H1 (cell line): ENCODE measurements around the gene SHLD1. TPM values are rescaled to one million over a fixed set of nuclear protein-coding genes. Genes with fewer than 3 reads are reported as not detected.

Experiments
- CTCF ChIA-PET: fragments of 300-600 bp; sonication (Branson Sonifier 250); formaldehyde crosslinking; loops from one replicate; lab custom pipeline; 2021; ENCODE audit not compliant: partially characterized antibody; lab: Charles Lee
- POLR2A ChIA-PET: fragments of 300-600 bp; sonication (Branson Sonifier 250); formaldehyde crosslinking; loops from one replicate; lab custom pipeline; 2021; ENCODE audit warnings: inconsistent platforms; ENCODE audit not compliant: partially characterized antibody; lab: Charles Lee
- DNase-seq, 2 experiments: peaks; one replicate each; pipeline versions ENCODE4 v3.0.0 to v3.0.0-alpha.2; 2010 to 2022; ENCODE audit warnings: low spot score in 2 of 2, low read depth in 1 of 2, mixed read lengths in 1 of 2
- FAIRE-seq: peaks from 2 replicates; lab custom pipeline; 2011; peaks lifted over from hg19 to GRCh38; lab: Jason Lieb, UNC
- H2AFZ ChIP-seq: 2 replicates; pipeline ENCODE4 v1.8.1; 2012; ENCODE audit warnings: low read length, inconsistent platforms
- H2AK5ac ChIP-seq: 2 replicates; pipeline ENCODE4 v1.6.1; 2013; ENCODE audit warnings: low read depth, low read length
- H2BK120ac ChIP-seq: replicated peaks from 2 replicates; pipeline ENCODE3; 2013; ENCODE audit warnings: low read depth, low read length, inconsistent platforms
- H2BK12ac ChIP-seq: 2 replicates; pipeline ENCODE4 v1.6.1; 2013; ENCODE audit warnings: low read depth, low read length
- H2BK15ac ChIP-seq: 2 replicates; pipeline ENCODE4 v1.6.1; 2013; ENCODE audit warnings: low read length
- H2BK20ac ChIP-seq: 2 replicates; pipeline ENCODE4 v1.6.1; 2013; ENCODE audit warnings: low read length
- H2BK5ac ChIP-seq: 2 replicates; pipeline ENCODE4 v1.6.1; 2013; ENCODE audit warnings: low read depth, low read length
- H3K14ac ChIP-seq: 2 replicates; pipeline ENCODE4 v1.6.1; 2013; ENCODE audit warnings: inconsistent platforms; ENCODE audit not compliant: insufficient read length
- H3K18ac ChIP-seq: 2 replicates; pipeline ENCODE4 v1.6.1; 2013; ENCODE audit warnings: low read length; ENCODE audit errors: extremely low read depth
- H3K23ac ChIP-seq: 2 replicates; pipeline ENCODE4 v1.6.1; 2013; ENCODE audit warnings: inconsistent platforms; ENCODE audit not compliant: insufficient read length
- H3K23me2 ChIP-seq: 2 replicates; pipeline ENCODE4 v1.6.1; 2013; ENCODE audit warnings: low read depth, low read length
- H3K27ac ChIP-seq: 2 replicates; pipeline ENCODE4 v1.6.1; 2011; ENCODE audit warnings: low read depth, low read length, inconsistent platforms
- H3K27me3 ChIP-seq, 4 experiments: replicated peaks in 1 of 4; 1 replicate in 1 of 4; 2 replicates in 3 of 4; pipeline versions ENCODE4 v1.6.1 to v1.8.1; 2011 to 2013; ENCODE audit warnings: low read length in 3 of 4, mild to moderate bottlenecking in 3 of 4, inconsistent platforms in 2 of 4, mixed read lengths in 2 of 4, moderate library complexity in 1 of 4; ENCODE audit not compliant: control insufficient read depth in 3 of 4, insufficient read depth in 3 of 4; ENCODE audit errors: extremely low read depth in 1 of 4
- H3K36me3 ChIP-seq, 4 experiments: 2 replicates each; pipeline versions ENCODE4 v1.6.1 to v1.8.1; 2011 to 2013; ENCODE audit warnings: mild to moderate bottlenecking in 4 of 4, low read length in 3 of 4, moderate library complexity in 2 of 4, control low read depth in 1 of 4, inconsistent platforms in 1 of 4; ENCODE audit not compliant: insufficient read depth in 4 of 4, control insufficient read depth in 2 of 4
- H3K4ac ChIP-seq: replicated peaks from 2 replicates; pipeline ENCODE3; 2013; ENCODE audit warnings: low read length, low read depth, mixed read lengths, inconsistent platforms; ENCODE audit not compliant: insufficient read length
- H3K4me1 ChIP-seq, 4 experiments: replicated peaks in 1 of 4; 1 replicate in 1 of 4; 2 replicates in 3 of 4; pipeline versions ENCODE4 v1.6.1 to v1.8.1; 2011 to 2013; ENCODE audit warnings: low read length in 3 of 4, inconsistent platforms in 2 of 4, mixed read lengths in 1 of 4; ENCODE audit not compliant: insufficient read depth in 4 of 4, control insufficient read depth in 3 of 4
- H3K4me2 ChIP-seq, 2 experiments: 2 replicates each; pipeline versions ENCODE4 v1.6.1 to v1.8.1; 2011 to 2013; ENCODE audit warnings: low read depth in 2 of 2, low read length in 2 of 2, control low read depth in 1 of 2, inconsistent platforms in 1 of 2, mild to moderate bottlenecking in 1 of 2; ENCODE audit not compliant: insufficient read depth in 1 of 2
- H3K4me3 ChIP-seq, 4 experiments: fragments of 200-600, 300-600 bp in 1 of 4; sonication (generic), shearing (Covaris generic), sonication (Bioruptor Twin) in 1 of 4; 2 replicates each; pipeline versions ENCODE4 v1.5.1 to v1.8.1; 2011 to 2016; ENCODE audit warnings: low read length in 4 of 4, low read depth in 3 of 4, control low read depth in 2 of 4, inconsistent platforms in 2 of 4, mild to moderate bottlenecking in 2 of 4, mixed read lengths in 1 of 4, moderate library complexity in 1 of 4; ENCODE audit not compliant: insufficient read depth in 2 of 4; ENCODE audit errors: extremely low read depth in 1 of 4
- H3K56ac ChIP-seq: replicated peaks from 2 replicates; pipeline ENCODE3; 2013; ENCODE audit warnings: low read depth, mild to moderate bottlenecking, mixed read lengths, low read length, inconsistent platforms; ENCODE audit not compliant: insufficient read length
- H3K79me1 ChIP-seq: 2 replicates; pipeline ENCODE4 v1.6.1; 2013; ENCODE audit warnings: low read depth, low read length, control low read depth
- H3K79me2 ChIP-seq, 2 experiments: 2 replicates each; pipeline versions ENCODE4 v1.6.1 to v1.8.1; 2012 to 2013; ENCODE audit warnings: low read length in 2 of 2, mild to moderate bottlenecking in 2 of 2, inconsistent platforms in 1 of 2; ENCODE audit not compliant: insufficient read depth in 2 of 2, control insufficient read depth in 1 of 2
- H3K9ac ChIP-seq, 4 experiments: replicated peaks in 1 of 4; 1 replicate in 1 of 4; 2 replicates in 3 of 4; pipeline versions ENCODE4 v1.6.1 to v1.8.1; 2011 to 2013; ENCODE audit warnings: low read depth in 3 of 4, low read length in 3 of 4, control low read depth in 2 of 4, mild to moderate bottlenecking in 2 of 4, moderate library complexity in 2 of 4, inconsistent platforms in 1 of 4; ENCODE audit errors: extremely low read depth in 1 of 4
- H3K9me3 ChIP-seq, 2 experiments: 2 replicates each; pipeline versions ENCODE4 v1.6.1 to v1.8.1; 2012 to 2013; ENCODE audit warnings: mild to moderate bottlenecking in 2 of 2, moderate library complexity in 2 of 2, control low read depth in 1 of 2, inconsistent platforms in 1 of 2, low read depth in 1 of 2, low read length in 1 of 2, mixed read lengths in 1 of 2; ENCODE audit not compliant: insufficient read depth in 2 of 2
- H4K20me1 ChIP-seq, 2 experiments: replicated peaks in 1 of 2; 2 replicates each; pipeline versions ENCODE3 to v1.8.1; 2011 to 2013; ENCODE audit warnings: inconsistent platforms in 2 of 2, low read length in 2 of 2, mild to moderate bottlenecking in 1 of 2; ENCODE audit not compliant: insufficient read depth in 2 of 2, control insufficient read depth in 1 of 2
- H4K5ac ChIP-seq: 2 replicates; pipeline ENCODE4 v1.6.1; 2013; ENCODE audit warnings: low read length, low read depth, mixed read lengths, inconsistent platforms; ENCODE audit not compliant: insufficient read length
- H4K8ac ChIP-seq: 2 replicates; pipeline ENCODE4 v1.8.0; 2013; ENCODE audit warnings: mild to moderate bottlenecking, moderate library complexity, low read length, inconsistent platforms; ENCODE audit not compliant: insufficient read depth; ENCODE audit errors: extremely low read depth
- H4K91ac ChIP-seq: replicated peaks from 2 replicates; pipeline ENCODE3; 2013; ENCODE audit warnings: low read length, mixed read lengths, inconsistent platforms; ENCODE audit not compliant: insufficient read length
- KDM1A ChIP-seq: fragments of 200-600, 300-600 bp; sonication (generic); IDR thresholded peaks from 2 replicates; pipeline ENCODE4 v1.7.1; 2016; ENCODE audit warnings: mild to moderate bottlenecking, low read length, borderline replicate concordance
- NRF1 ChIP-seq: IDR thresholded peaks from 2 replicates; pipeline ENCODE4 v1.6.1; 2011; ENCODE audit warnings: mild to moderate bottlenecking, low read depth, low read length, improper control_type of control experiment
- RNF2 ChIP-seq: fragments of 200-900, 300-1000 bp; sonication (generic); IDR thresholded peaks from 2 replicates; pipeline ENCODE4 v1.7.1; 2016; ENCODE audit warnings: borderline replicate concordance, low read depth, mild to moderate bottlenecking, antibody characterized with exemption, low read length; ENCODE audit not compliant: poor library complexity, severe bottlenecking; ENCODE audit errors: missing control alignments
- RXRA ChIP-seq: IDR thresholded peaks from 2 replicates; pipeline ENCODE4 v1.6.1; 2011; ENCODE audit warnings: low read depth, mild to moderate bottlenecking, low read length, moderate library complexity; ENCODE audit not compliant: insufficient read depth
- SAP30 ChIP-seq: fragments of 300-600 bp; sonication (generic); IDR thresholded peaks from 2 replicates; pipeline ENCODE4 v1.7.1; 2012; ENCODE audit warnings: low read length, moderate library complexity, mild to moderate bottlenecking, inconsistent platforms; ENCODE audit not compliant: insufficient read depth, insufficient replicate concordance
- SIN3A ChIP-seq, 2 experiments: IDR thresholded peaks in 1 of 2; conservative IDR thresholded peaks in 1 of 2; 2 replicates each; pipeline ENCODE4 v1.6.1; 2011 to 2012; ENCODE audit warnings: low read length in 2 of 2, improper control_type of control experiment in 1 of 2, low read depth in 1 of 2, mild to moderate bottlenecking in 1 of 2
- SP1 ChIP-seq: IDR thresholded peaks from 2 replicates; pipeline ENCODE4 v1.6.1; 2011; ENCODE audit warnings: low read depth, low read length
- TAF1 ChIP-seq: IDR thresholded peaks from 2 replicates; pipeline ENCODE4 v1.6.1; 2011; ENCODE audit warnings: mild to moderate bottlenecking, low read depth, low read length
- TBP ChIP-seq: IDR thresholded peaks from 2 replicates; pipeline ENCODE4 v1.6.1; 2011; ENCODE audit warnings: low read depth, low read length, improper control_type of control experiment
- TCF12 ChIP-seq: IDR thresholded peaks from 2 replicates; pipeline ENCODE4 v1.6.1; 2011; ENCODE audit warnings: low read depth, mild to moderate bottlenecking, low read length
- ZNF274 ChIP-seq: IDR thresholded peaks from 2 replicates; pipeline ENCODE4 v1.7.0; 2012; ENCODE audit warnings: low read length, borderline replicate concordance; ENCODE audit errors: extremely low read depth
- WGBS, 2 experiments: shearing (Covaris generic) in 1 of 2; methylation state at CpG; one replicate each; pipeline versions ENCODE4 v1.1.6 to v1.1.7; 2013 to 2015; ENCODE audit warnings: low lambda C conversion rate in 2 of 2, mixed read lengths in 2 of 2, inconsistent platforms in 1 of 2, low coverage in 1 of 2, missing lambda C conversion rate in 1 of 2; ENCODE audit not compliant: insufficient replicate concordance in 2 of 2, insufficient coverage in 1 of 2, insufficient read length in 1 of 2; ENCODE audit errors: extremely low coverage in 1 of 2, missing lambda C conversion rate in 1 of 2; 5-methylcytosine and 5-hydroxymethylcytosine counted together
- polyA plus RNA-seq, 7 experiments: library from polyadenylated mRNA; depleted of rRNA in 3 of 7; stranded (reverse) in 5 of 7; unstranded in 2 of 7; fragments of >200 nt in 5 of 7; fragments of 200-250 nt in 2 of 7; gene quantifications; 1 replicate in 5 of 7; 2 replicates in 1 of 7; 4 replicates in 1 of 7; pipeline versions ENCODE4 v1.2.1 to v1.2.3, GENCODE V29; 2011 to 2013; ENCODE audit warnings: missing spikeins in 2 of 7, mixed read lengths in 2 of 7
- total RNA-seq: library from RNA; stranded (reverse); fragmentation: NEBNext Ultra II Directional; extraction: Animal tissue kit (Norgen Biotek cat#: 25700); gene quantifications from 2 replicates; pipeline ENCODE4 v1.2.1, GENCODE V29; 2021
- TF ChIP-seq, protein P1 (sequence below), 3 experiments: IDR thresholded peaks; 1 replicate in 2 of 3; 2 replicates in 1 of 3; pipeline versions ENCODE4 v1.5.1 to v1.6.1; 2011; ENCODE audit warnings: low read length in 3 of 3, mild to moderate bottlenecking in 3 of 3, inconsistent platforms in 2 of 3, low read depth in 1 of 3, moderate library complexity in 1 of 3; ENCODE audit not compliant: insufficient read depth in 1 of 3; ENCODE audit errors: control extremely low read depth in 1 of 3

The SHLD1 gene
- total and polyA plus RNA-seq, 2 of the 8 experiments (the other 6 are each of a cell fraction or from before 2014, with no cell fraction given) = 4.2 to 6.5 TPM

DNA sequence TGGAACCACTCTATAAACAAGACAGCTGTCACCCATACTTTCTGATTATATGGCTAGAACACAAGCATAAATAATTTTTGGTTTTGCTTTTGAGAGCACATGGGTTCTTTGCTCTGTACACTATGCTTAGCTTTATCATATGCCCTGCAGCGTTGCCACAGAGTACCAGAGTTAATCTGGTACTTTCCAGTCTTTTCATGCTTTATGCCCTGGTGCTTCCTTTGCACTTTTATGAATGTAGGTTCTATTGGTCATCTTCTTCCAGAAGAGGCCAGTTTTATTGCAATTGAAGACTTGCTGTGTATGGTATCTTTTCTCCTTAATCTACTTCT lies 20.8 kb downstream of the SHLD1 start:
- DNase-seq = no peak
- Histone ChIP-seq H3K9me3 (no peaks in the 10 kb centered on the region), H3K36me3 (no peaks in the 10 kb centered on the region), H3K4ac (no peak overlapping the region), H3K9ac (no peak overlapping the region), H3K79me1 (no peaks in the 10 kb centered on the region), H3K27ac (no peak overlapping the region), H2BK12ac (no peak overlapping the region), H2AK5ac (no peak overlapping the region), H4K20me1 (no peaks in the 10 kb centered on the region), H2BK5ac (no peak overlapping the region), H3K4me3 (no peak overlapping the region), H2BK15ac (no peak overlapping the region), H3K56ac (no peak overlapping the region), H3K79me2 (no peaks in the 10 kb centered on the region), H4K8ac (no peak overlapping the region), H3K27me3 (no peaks in the 10 kb centered on the region), H4K5ac (no peak overlapping the region), H4K91ac (no peak overlapping the region), H3K14ac (no peak overlapping the region), H2BK120ac (no peak overlapping the region), H3K23me2 (no peaks in the 10 kb centered on the region), H3K23ac (no peak overlapping the region), H2BK20ac (no peak overlapping the region), H3K4me1 (no peaks in the 10 kb centered on the region), H3K18ac (no peak overlapping the region), H3K4me2 (no peak overlapping the region), H2AFZ (no peak overlapping the region)
- 96% methylated on average over 1 of the region's 1 CpG; no CpG with 5 or more reads in 1 of the 2 experiments for WGBS, 2 experiments
- no peak for FAIRE-seq
- ChIA-PET CTCF (no interaction called here), POLR2A (no interaction called here)
- no peak for TF ChIP-seq ZNF274
- no peak for TF ChIP-seq NRF1
- no peak for TF ChIP-seq TCF12
- no peak for TF ChIP-seq SAP30
- TF ChIP-seq SP1 = no peak
- TF ChIP-seq SIN3A (conservative IDR thresholded peaks at IDR 0.05 in 1 of 2, IDR thresholded peaks at IDR 0.05 in 1 of 2; ENCODE audit: low read depth in 1 of 2, low read length in 2 of 2) = no peak
- TF ChIP-seq KDM1A = no peak
- TF ChIP-seq, protein P1, sequence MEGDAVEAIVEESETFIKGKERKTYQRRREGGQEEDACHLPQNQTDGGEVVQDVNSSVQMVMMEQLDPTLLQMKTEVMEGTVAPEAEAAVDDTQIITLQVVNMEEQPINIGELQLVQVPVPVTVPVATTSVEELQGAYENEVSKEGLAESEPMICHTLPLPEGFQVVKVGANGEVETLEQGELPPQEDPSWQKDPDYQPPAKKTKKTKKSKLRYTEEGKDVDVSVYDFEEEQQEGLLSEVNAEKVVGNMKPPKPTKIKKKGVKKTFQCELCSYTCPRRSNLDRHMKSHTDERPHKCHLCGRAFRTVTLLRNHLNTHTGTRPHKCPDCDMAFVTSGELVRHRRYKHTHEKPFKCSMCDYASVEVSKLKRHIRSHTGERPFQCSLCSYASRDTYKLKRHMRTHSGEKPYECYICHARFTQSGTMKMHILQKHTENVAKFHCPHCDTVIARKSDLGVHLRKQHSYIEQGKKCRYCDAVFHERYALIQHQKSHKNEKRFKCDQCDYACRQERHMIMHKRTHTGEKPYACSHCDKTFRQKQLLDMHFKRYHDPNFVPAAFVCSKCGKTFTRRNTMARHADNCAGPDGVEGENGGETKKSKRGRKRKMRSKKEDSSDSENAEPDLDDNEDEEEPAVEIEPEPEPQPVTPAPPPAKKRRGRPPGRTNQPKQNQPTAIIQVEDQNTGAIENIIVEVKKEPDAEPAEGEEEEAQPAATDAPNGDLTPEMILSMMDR (IDR thresholded peaks at IDR 0.05; ENCODE audit: control extremely low read depth in 1 of 3, insufficient read depth in 1 of 3, low read depth in 1 of 3, low read length in 3 of 3) = no peak
- no peak for TF ChIP-seq TAF1
- TF ChIP-seq TBP = no peak
- no peak for TF ChIP-seq RNF2
- no peak for TF ChIP-seq RXRA
